Endodermal cell (in vitro differentiated cells): ENCODE results near the gene CDON. TPM values are rescaled to one million over a fixed set of nuclear protein-coding genes. Genes with fewer than 3 reads are reported as not detected.

ENCODE experiments used
- DNase-seq: peaks from one replicate; pipeline ENCODE4 v3.0.0-alpha.2; 2017
- H3K27ac ChIP-seq: 2 replicates; pipeline ENCODE4 v1.5.1; 2013; ENCODE audit warnings: mild to moderate bottlenecking, low read depth, low read length, moderate library complexity
- H3K27me3 ChIP-seq: 2 replicates; pipeline ENCODE4 v1.6.1; 2013; ENCODE audit warnings: mild to moderate bottlenecking, low read length, moderate library complexity; ENCODE audit not compliant: insufficient read depth, control insufficient read depth, poor library complexity, severe bottlenecking
- H3K36me3 ChIP-seq: 2 replicates; pipeline ENCODE4 v1.7.0; 2013; ENCODE audit warnings: mild to moderate bottlenecking, low read length, moderate library complexity; ENCODE audit not compliant: control insufficient read depth, insufficient read depth
- H3K4me1 ChIP-seq: one replicate; pipeline ENCODE4 v1.7.0; 2013; ENCODE audit warnings: low read length; ENCODE audit not compliant: control insufficient read depth, insufficient read depth
- H3K4me3 ChIP-seq: 2 replicates; pipeline ENCODE4 v1.5.1; 2013; ENCODE audit warnings: mild to moderate bottlenecking, low read length, moderate library complexity
- H3K9ac ChIP-seq: 2 replicates; pipeline ENCODE4 v1.6.1; 2013; ENCODE audit warnings: mild to moderate bottlenecking, low read length, moderate library complexity; ENCODE audit not compliant: poor library complexity, severe bottlenecking; ENCODE audit errors: extremely low read depth
- H3K9me3 ChIP-seq: 2 replicates; pipeline ENCODE4 v1.6.1; 2013; ENCODE audit warnings: mild to moderate bottlenecking, low read length, moderate library complexity; ENCODE audit not compliant: control insufficient read depth
- H3K27ac Mint-ChIP-seq: 2 replicates; pipeline ENCODE4 v1.8.0; 2020; ENCODE audit warnings: mixed read lengths
- H3K27me3 Mint-ChIP-seq: 2 replicates; pipeline ENCODE4 v1.8.0; 2021; ENCODE audit warnings: mild to moderate bottlenecking, mixed read lengths; ENCODE audit not compliant: insufficient read depth
- H3K36me3 Mint-ChIP-seq: 2 replicates; pipeline ENCODE4 v1.8.0; 2020; ENCODE audit warnings: low read depth, mixed read lengths
- H3K4me1 Mint-ChIP-seq: 2 replicates; pipeline ENCODE4 v1.8.0; 2020; ENCODE audit warnings: mixed read lengths
- H3K4me3 Mint-ChIP-seq: 2 replicates; pipeline ENCODE4 v1.8.0; 2020; ENCODE audit warnings: mild to moderate bottlenecking, moderate library complexity, mixed read lengths
- H3K9me3 Mint-ChIP-seq: 2 replicates; pipeline ENCODE4 v1.8.0; 2020; ENCODE audit warnings: mild to moderate bottlenecking, mixed read lengths
- WGBS, 2 experiments: methylation state at CpG; one replicate each; pipeline versions ENCODE4 v1.1.5 to v1.1.7; 2013; ENCODE audit warnings: missing lambda C conversion rate in 2 of 2, mixed read lengths in 1 of 2; ENCODE audit not compliant: insufficient coverage in 1 of 2, insufficient read length in 1 of 2; 5-methylcytosine and 5-hydroxymethylcytosine counted together
- total RNA-seq, 2 donors: library from RNA; stranded (reverse); fragmentation: NEBNext Ultra II Directional in 1 of 2; extraction: Animal tissue kit (Norgen Biotek cat#: 25700) in 1 of 2; gene quantifications; 2 replicates in 1 of 2; 3 replicates in 1 of 2; pipeline ENCODE4 v1.2.1, GENCODE V29; 2021
- TF ChIP-seq, protein P1 (sequence below): fragments of 200-600 bp; sonication (generic); conservative IDR thresholded peaks from 2 replicates; pipeline ENCODE4 v1.5.0; 2021; ENCODE audit warnings: antibody characterized with exemption, mild to moderate bottlenecking

CDON gene
- total RNA-seq, 2 donors from 2014 or later, result 19.2 to 24.5 TPM

DNA sequence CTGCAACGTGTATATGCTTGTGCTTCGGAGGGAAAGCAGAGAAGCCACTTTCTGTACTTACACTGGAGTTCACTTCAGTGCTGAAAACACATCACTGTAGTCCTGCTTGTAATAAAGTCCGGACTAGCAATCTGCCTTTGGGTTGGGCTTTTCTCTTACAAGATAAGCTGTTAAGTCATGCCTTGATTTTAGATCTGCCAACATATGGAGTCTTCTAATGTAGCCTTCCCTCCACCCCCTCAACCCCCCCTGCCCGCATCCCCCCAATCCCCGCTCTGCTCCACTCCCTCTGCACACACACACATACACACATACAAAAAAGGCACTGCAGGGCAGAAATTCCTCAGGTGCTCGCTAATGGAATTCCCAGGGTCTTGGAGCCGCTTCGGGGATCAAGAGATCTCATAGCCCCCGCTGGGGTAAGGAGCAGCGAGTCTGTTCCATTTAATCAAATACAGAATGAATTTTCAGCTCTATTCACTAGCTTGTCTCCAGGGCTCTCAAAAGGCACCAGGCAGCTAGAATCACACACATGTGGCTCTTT is 3.4 kb downstream of the CDON start:
- Mint-ChIP-seq H3K27me3 (peaks cover 6% of the 10 kb centered on the region), H3K4me3 (no peak overlapping the region), H3K27ac (no peak overlapping the region), H3K4me1 (peaks cover 13% of the 10 kb centered on the region), H3K36me3 (no peaks in the 10 kb centered on the region), H3K9me3 (no peaks in the 10 kb centered on the region)
- no peak overlapping the region for H3K9ac ChIP-seq
- no peak for DNase-seq
- no peaks in the 10 kb centered on the region for H3K9me3 ChIP-seq
- TF ChIP-seq, protein P1, sequence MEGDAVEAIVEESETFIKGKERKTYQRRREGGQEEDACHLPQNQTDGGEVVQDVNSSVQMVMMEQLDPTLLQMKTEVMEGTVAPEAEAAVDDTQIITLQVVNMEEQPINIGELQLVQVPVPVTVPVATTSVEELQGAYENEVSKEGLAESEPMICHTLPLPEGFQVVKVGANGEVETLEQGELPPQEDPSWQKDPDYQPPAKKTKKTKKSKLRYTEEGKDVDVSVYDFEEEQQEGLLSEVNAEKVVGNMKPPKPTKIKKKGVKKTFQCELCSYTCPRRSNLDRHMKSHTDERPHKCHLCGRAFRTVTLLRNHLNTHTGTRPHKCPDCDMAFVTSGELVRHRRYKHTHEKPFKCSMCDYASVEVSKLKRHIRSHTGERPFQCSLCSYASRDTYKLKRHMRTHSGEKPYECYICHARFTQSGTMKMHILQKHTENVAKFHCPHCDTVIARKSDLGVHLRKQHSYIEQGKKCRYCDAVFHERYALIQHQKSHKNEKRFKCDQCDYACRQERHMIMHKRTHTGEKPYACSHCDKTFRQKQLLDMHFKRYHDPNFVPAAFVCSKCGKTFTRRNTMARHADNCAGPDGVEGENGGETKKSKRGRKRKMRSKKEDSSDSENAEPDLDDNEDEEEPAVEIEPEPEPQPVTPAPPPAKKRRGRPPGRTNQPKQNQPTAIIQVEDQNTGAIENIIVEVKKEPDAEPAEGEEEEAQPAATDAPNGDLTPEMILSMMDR, result no peak
- H3K27me3 ChIP-seq, result peaks cover 75% of the 10 kb centered on the region
- no peaks in the 10 kb centered on the region for H3K36me3 ChIP-seq
- peaks cover 2% of the 10 kb centered on the region for H3K4me1 ChIP-seq
- peak overlapping the region; percentile 74 for H3K27ac ChIP-seq
- H3K4me3 ChIP-seq, result no peak overlapping the region
- WGBS, 2 experiments, result 47 to 59% methylated on average over 8 to 9 of the region's 10 CpGs

DNA sequence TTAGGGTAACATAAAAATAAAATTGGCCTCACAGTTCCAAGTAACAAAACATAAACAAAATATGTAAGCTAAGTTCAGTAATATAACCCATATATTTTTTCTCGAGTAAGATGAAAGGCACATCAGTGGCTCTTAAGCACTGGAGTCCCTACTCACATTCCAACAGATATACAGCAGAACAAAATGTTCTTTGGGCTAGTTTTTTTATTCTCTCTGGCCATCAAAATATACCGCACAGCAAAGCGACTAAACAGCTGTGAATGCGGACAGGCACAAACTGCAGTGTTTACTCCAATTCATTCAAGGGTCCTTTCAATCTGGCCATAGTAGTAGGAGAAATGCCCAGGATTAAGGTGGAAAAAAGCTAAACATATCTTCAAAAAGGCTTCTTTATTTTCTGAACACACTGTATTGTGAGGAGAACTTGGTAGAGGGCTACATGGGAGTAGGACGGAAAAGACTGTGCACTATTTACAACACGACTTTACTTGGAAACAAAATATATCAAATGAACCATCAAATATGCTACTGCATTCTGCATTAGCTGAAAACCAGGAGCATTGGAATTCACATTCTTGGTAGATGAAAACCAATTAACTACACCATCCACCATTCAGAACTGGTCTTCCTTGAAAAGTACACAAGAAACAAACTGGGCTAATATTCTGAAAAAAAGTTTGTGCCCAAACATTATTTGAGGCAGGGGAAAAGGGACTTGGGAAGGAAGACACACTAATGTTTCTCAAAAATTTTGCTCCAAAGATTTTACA is 4.4 kb downstream of the CDON start:
- Histone ChIP-seq H3K27ac (peak overlapping the region; percentile 33), H3K27me3 (peaks cover 64% of the 10 kb centered on the region), H3K9ac (no peak overlapping the region), H3K9me3 (no peaks in the 10 kb centered on the region), H3K36me3 (no peaks in the 10 kb centered on the region), H3K4me1 (peaks cover 2% of the 10 kb centered on the region), H3K4me3 (no peak overlapping the region)
- Mint-ChIP-seq H3K27me3 (peaks cover under 1% of the 10 kb centered on the region), H3K9me3 (no peaks in the 10 kb centered on the region), H3K4me3 (no peak overlapping the region), H3K27ac (no peak overlapping the region), H3K36me3 (no peaks in the 10 kb centered on the region), H3K4me1 (peaks cover 13% of the 10 kb centered on the region)
- TF ChIP-seq, protein P1, result no peak
- DNase-seq, result no peak
- 95% methylated on average over 3 to 6 of the region's 6 CpGs for whole genome bisulfite sequencing, 2 experiments

DNA sequence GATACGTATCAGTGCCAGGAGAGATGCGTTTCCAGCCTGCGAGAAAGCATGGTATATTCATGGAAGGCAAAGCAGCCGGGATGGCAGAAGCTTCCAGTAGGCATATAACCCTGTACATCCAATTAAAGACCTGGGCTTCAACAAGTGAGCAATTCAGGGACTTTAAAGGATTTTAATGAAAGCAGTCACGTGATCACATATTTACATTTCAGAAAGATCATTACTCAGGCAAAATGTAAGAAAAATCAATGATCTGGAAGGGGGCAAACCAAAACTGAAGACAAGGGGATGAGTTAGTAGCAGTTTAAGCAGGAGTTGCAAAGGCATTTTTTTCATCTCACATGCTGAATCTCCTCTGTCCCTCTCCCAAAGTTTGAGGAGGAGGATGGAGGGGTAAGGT is 7.8 kb downstream of the CDON start:
- WGBS, 2 experiments, result 97 to 98% methylated on average over 5 of the region's 5 CpGs
- Mint-ChIP-seq H3K4me1 (peaks cover 8% of the 10 kb centered on the region), H3K9me3 (no peaks in the 10 kb centered on the region), H3K4me3 (no peak overlapping the region), H3K27me3 (no peaks in the 10 kb centered on the region), H3K36me3 (no peaks in the 10 kb centered on the region), H3K27ac (no peak overlapping the region)
- Histone ChIP-seq H3K9ac (no peak overlapping the region), H3K27me3 (peaks cover 48% of the 10 kb centered on the region), H3K9me3 (no peaks in the 10 kb centered on the region), H3K36me3 (no peaks in the 10 kb centered on the region), H3K27ac (no peak overlapping the region), H3K4me1 (no peaks in the 10 kb centered on the region), H3K4me3 (no peak overlapping the region)
- TF ChIP-seq, protein P1, result no peak
- DNase-seq, result no peak
